ENCODE data around the gene TXNRD2. TPM values are rescaled to one million over a fixed set of nuclear protein-coding genes. Genes with fewer than 3 reads are reported as not detected.
"Not testable (repeated sequence)": the region's sequence is repeated elsewhere in the genome, so short reads cannot be mapped to it uniquely, and the experiment has no call there.

Gene TXNRD2
- total RNA-seq, 1 donor from 2014 or later = 104 TPM

DNA sequence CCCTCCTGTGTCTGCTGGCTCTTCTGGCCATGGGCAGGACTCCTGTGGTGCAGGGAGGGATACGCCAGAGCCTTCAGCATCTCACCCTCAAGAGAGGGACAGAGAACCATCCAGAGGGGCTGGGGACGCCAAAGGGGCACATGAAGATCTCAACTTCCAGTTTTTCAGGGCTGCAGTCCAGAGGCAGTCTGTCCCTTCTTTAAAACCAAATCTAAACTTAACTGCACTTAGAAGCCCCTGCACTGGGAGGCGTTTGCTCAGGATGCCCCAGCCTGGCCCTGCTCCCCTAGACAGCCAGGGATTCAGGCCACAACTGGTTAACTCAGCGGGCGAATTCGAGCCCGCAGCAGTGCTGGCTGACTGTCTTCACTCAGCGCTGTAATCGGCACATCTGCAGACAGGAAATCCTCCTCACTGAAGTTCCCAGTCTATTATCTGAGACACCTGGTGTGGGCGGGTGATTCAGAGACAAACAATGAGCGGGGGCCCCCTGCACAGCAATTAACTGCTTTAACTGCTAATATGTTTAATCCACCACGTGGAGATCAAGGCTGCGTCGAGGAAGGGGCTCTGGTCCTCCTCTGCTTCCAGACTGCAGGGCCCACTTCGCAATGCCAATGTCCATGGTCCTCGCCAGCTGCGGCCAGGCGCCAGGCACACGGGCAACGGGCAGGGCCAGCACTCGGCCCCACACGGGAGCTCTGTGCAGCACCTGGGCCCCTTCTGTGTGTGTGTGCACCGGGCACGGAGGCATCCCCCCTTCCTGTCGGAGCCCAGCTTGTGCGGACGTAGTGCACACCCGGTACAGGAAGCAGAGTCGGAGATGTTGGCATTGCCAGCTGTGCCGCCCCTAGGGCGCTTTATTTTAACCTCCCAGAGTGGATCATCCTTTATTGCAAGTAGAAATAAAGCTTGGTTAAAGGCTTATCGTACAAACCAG is 50.0 kb downstream of the TXNRD2 start:
- no peak for DNase-seq (ENCODE audit: extremely low read depth, low read depth, low spot score)

DNA sequence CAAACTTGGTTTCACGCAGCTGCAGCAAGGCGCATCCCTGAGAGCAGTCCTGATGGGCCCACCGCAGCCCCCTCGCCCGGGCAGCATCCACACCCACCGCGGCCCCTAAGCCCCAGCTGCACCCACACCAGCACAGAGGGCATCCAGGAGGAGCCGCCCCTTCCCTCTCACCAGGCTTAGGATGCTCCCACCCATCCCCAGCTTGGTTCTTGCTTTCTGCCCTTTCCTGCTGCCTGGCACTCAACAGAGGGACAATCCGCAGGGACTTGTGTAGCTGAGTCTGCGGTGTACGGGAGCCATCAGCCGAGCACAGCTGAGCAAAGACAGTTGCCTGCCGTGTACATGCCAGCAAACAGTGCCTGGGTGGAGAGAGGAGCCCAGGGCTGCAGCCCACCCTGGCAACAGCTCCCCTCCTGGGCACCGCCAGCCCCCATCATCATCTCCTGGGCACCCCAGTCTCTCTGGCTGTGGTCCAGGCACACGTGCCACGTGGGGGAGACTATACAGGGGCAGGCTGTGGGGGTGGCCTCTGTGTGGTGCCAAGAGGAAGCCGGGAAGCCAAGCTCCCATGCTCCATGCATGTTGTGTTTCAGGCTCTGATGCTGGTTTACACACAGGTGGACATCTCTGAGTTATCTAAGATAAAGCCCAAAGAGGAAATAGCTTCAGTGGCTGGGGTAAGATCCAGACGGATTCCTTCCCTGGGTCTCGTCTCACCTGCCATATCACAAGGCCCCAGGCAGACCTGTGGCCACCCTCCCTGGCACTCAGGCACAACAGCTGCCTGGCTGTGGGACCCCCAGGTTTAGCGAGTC is 50.9 kb downstream of the TXNRD2 start:
- DNase-seq (ENCODE audit: extremely low read depth, low read depth, low spot score) = no peak

DNA sequence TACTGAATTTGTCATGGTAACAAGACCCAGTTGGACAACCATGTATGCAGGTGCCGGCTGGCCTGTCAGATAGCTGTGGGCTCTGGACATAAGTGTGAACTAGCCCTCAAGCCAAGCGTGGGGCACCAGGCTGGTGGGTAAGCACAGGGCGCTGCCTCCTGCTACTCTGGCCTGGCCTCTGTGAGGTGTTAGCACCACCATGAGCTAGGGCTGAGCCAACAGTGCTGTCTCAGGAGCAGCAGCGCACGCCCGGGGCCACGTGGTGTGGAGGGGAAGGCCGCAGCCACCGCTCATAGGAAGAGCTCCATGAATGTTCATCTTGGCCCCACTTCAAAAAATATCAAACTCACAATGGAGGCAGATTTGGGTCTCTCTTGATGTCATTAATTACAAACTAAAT is 51.7 kb downstream of the TXNRD2 start:
- DNase-seq (ENCODE audit: extremely low read depth, low read depth, low spot score) = no peak

DNA sequence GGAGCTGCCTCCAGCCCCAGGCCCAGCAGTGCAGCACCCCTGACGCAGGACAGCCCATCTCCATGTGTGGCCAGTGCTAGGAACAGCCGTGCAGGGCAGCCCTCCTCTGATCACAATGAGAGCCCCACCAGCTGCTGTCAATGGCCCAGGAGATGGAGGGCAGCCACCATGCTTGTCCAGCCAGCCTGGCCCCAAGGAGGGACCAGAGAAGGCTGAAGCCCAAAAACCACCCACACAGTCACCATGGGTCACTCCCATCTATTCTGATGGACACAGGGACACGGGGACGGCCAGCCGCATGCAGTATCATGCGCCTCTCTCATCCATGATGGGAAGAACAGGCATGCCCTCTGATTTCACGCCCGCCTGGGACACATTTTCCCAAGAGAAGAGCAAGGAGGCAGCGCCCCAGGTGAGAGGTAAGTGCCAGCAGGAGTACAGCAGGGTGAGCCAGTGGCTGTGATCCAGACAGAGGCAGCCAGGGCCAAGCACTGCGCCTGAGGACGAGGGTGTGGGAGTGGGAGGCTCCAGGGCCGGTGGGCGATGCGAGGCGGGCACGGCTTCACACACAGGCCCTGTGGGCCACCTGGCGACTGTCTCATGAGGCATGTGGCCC is 53.4 kb downstream of the TXNRD2 start:
- DNase-seq (ENCODE audit: extremely low read depth, low read depth, low spot score) = no peak

DNA sequence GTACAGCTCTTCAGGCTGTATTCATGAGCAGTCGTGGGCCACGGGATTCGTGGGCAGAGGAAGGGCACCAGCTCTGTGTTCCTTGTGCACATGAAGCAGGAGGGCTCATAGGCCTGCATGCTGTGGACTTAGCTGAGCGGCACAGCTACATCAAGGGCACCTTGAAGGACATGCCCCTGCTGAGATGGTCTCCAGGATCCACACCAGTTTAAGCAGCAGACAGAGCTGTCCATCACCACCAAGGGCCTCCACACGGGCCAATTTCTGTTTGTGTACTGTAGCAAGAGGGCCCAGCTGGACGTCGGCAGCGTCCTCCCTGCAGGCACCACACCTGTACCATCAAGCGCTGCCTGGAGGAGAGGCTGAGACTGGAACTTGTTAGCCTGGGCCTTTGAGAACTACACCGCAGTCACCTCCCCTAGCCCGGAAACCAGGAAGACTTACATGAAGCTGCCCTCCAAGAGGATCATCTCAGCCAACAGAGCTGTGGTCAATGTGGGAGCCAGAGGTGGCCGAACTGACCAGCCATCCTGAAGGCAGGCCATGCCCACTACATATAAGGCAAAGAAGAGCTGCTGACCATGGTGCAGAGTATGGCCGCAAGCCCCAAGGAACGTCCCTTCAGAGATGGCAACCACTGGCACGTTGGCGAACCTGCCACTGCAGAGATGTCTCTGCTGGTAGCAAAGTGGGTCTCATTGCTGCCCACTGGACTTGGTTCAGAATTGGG is 54.2 kb downstream of the TXNRD2 start:
- DNase-seq (ENCODE audit: extremely low read depth, low read depth, low spot score) = no peak

DNA sequence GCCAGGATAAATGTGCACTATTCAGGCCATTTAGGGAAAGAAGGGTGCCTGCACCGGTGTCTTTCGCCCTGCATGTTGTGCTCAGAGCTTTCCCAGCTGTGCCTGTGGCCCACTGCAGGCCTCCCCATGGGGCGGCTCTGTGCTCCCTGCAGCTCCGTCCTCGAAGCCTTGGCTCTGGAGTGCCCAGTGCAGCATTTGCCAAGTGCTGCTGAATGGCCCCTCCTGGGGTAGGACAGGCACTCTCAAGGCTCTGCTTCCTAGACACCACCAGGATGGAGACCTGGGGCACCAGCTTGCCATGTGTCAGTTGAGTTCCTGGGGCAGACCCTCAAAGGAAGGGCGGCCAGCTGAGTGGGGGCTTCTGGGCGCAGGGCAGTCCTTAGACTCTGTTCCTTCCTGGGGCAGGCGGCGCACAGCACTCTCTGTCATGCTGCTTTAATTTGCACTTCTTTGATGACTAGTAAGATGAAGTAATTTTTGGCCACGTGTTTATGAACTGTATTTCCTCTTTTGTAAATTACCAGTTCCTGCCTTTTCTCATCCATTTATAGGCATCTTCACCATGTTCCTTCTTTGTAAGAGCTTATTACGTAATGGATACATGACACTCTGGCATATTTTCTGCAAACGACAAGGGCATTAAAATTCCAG is 54.9 kb downstream of the TXNRD2 start:
- DNase-seq (ENCODE audit: extremely low read depth, low read depth, low spot score) = no peak

DNA sequence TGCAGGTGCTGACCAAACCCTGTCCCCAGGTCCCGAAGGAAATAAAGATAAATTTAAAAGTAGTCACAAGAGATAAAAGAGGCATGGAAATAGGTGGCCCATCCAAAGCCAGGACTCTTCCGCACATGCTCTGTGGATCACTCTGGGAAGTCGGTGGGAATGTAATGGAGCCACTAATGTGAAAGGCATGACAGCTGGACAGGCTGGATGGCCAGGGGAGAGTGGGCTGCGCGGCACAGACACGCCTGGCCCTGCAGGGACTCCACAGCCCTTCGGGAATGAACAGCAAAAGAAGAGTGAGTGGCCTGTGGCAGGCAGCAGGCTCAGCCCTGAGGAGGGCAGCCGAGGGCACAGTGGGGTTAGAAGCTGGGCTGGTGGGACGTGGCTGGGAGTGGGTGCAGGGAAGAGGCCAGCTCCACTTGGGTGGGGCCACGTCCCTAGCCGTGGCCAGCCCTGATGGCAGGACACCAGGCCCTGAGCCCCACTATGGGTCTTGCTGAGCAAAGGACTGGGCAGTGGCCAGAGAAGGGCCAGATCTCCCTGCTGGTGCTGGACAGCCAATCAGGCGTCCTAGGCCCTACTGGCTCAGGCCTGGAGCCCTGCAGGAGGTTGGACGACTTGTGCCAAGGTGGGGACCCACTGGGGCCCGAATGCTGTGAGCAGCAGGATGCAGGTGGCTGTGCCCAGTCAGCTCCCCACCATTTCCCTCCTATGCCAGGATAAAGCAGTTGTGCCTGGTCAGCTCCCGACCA is 55.6 kb downstream of the TXNRD2 start:
- no peak for DNase-seq (ENCODE audit: extremely low read depth, low read depth, low spot score)

DNA sequence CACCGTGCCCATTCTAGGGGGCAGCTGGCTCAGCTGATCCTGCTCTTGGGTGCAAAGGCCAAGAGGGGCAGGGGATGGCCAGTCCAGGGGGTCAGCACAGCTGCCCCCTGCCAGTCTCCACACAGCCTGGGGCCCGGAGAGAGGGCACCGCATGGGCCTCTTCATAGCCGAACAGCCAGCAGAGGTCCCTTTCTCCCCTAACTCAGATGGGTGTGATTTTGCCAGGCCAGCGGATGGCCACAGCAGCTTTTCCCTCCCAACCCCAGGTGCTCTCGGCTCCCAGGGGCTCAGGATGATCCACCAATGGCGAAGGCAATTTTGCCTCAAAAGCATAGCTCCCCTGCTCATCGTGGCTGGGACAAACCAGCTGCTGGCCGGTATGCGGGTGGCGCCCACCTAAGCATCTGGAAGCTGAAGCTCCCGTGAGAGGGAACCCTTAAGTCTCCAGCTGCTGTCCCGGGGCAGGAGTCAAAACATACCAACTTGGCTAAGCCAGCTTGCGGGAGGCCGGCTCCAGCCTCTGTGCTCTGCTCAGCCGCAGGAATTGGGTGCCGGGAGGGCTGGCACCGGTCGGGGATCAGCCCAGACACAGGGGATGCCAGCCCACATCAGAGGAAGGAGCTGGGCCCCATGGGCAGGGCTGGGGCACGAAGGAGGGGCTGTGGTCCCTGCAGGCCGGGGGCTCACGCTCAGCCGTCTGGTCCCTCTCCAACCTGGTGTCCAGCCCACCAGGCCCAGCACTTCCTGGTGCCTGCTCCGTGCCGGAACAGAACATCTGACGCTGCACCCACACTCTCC is 56.5 kb downstream of the TXNRD2 start:
- DNase-seq (ENCODE audit: extremely low read depth, low read depth, low spot score) = no peak

DNA sequence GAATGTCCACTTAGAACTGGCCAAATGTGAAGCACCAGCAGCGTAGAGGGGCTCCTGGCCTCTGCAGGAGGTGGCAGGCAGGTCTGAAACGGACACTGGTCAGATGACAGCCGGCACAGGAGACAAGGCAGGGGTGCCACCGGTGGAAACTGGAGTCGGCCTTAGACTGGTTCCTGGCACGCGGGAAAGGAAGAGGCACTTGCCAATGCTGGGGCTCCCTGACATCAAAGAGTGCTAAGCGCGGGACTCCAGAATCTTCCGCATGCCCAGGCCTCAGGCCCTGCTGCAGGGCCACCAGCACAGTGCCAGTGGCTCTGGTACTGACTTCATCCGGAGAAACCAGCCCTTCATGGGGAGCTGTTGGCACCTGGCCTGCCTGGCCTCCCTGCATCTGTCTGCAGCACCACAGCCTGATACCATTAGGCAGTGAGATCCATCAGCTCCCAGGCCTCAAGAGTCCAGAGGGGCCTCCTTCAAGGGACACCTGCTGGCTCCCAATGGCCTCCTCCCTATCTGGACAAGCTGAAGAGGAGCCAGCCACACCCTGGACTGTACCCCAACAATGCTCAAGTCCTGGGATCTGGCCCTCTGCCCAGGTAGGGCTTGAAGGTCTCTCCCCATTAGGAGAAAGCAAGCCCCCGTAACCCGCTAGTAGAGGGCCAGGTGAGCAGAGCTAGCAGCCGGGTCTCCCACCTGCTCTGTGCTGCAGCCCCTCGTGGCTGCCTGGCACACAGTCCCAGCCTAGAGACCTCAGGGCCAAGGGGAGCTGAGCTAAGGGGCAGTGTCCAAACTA is 57.3 kb downstream of the TXNRD2 start:
- DNase-seq (ENCODE audit: extremely low read depth, low read depth, low spot score) = no peak

DNA sequence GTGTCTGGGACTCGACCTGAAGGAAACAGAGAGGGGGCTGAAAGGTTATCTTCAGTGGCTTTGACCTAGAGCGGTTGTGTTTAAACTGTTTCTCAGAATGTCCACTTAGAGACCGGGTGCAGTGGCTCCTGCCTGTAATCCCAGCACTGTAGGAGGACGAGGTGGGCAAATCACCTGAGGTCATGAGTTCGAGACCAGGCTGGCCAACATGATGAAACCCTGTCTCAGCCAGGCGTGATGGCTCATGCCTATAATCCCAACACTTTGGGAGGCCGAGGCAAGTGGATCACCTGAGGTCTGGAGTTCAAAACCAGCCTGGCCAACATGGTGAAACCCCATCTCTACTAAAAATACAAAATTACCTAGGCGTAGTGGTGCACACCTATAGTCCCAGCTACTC is 58.2 kb downstream of the TXNRD2 start:
- not testable (repeated sequence) for DNase-seq (ENCODE audit: extremely low read depth, low read depth, low spot score)

DNA sequence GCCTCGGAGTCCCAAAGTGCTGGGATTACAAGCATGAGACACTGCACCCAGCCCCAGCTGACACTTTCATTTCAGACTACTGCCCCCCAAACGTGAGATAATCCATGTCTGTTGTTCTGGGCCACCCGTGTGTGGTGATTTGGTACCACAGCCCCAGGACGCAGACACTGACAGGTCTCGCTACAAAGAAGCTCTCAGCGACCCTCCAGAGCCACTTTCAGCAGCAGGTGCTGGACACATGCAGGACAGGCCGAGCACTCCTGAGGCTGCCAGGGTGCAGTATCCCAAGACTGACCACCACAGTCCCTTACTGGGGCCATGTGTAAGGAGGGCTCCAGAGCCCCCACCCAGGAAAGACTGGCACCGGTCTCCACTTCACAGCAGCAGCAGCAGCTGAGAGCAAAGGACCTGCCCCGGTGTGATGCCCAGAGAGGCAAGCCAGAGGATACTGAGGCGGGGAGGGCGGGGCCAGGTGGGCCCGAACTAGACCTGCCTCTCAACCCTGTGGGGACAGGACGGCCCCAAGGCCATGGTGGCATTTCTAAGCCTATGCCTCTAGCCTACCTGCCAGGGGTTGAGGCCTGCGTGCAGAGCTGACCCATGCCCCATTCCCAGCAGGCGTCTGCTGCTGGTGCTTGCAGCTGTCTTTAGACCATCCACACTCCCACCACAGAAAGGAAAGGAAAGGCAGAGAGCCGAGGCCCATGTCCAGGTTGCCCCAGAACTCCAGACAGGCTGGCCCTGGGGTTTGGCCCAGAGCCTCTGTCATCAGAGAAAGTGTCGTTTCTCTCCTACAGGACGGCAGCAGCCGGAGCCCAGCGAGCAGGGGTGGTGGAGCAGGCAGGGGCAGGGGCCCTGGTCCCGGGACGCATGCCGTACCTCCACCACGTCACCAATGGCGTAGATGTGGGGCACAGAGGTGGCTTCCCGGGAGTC is 58.9 kb downstream of the TXNRD2 start:
- no peak for DNase-seq (ENCODE audit: extremely low read depth, low read depth, low spot score)

DNA sequence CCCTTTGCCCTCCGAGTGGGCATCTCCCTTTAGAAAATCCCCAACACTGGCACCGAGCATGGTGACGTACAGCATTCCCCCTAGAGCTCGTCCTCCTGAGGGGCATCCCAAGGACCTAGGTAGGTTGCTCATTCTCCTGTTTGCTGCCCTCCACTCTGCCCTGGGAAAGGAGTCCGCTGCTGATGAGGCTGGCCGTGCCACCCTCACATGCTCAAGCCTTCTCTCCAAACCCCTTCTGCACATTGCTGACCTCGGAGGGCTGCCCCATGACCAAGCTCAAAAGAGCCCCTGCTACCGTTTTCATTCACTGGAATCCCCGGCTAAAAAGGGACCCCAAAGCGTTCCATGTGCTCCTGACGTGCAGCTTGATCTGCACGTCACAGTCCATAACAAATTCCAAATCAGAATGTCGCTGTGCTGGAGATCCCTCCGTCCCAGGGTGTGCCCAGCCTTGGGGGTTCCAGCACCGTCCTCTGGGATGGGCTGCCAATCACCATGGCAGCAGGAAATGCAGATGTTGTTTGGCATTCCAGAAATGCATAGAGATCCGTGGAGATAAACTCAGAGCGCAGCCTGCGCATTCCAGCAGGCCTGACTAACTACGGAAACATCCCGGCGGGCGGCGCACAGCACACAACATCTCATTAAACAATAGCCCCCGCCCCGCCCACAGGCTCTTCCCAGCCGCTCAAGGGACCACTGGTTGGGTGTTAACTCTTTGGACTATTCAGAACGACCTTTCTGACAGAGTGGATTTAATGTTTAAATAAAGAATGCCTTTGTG is 60.6 kb downstream of the TXNRD2 start:
- DNase-seq (ENCODE audit: extremely low read depth, low read depth, low spot score) = peak; percentile 96

DNA sequence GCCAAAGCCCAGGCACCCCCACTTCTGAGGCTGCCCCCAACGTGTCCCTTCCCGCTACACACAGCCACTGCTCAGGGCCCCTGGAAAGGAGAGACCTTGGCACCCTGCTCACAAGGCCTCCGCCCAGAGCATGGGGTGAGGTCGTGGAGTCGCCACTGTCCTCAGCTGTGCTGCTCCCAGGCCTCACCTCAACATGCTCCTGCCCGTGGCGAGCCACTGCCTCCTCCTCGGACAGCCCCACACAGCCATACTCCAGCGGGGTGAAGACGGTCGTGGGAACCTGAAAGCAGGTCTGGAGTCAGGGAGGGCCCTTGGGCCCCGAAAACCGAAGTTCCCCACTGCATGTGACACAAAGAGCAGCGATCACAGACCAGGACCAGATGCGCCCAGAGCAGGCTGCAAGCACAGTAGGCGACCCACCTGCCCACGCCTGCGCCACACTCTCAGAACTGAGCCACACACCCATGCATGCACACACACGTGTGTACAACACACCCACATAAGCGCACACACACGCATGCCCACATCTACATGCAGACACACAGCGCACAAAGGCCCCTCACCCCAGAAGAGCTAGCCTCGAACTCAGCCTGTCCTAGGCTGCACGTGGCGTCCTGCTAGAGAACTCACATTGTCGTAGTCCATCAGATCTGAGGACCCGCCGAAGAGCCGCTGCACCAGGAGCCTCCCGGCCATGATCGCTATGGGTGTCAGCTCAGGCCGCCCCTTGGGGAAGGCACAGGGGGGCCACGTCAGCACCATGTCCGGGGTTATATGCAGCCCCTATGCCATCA is 61.4 kb downstream of the TXNRD2 start:
- no peak for DNase-seq (ENCODE audit: extremely low read depth, low read depth, low spot score)

DNA sequence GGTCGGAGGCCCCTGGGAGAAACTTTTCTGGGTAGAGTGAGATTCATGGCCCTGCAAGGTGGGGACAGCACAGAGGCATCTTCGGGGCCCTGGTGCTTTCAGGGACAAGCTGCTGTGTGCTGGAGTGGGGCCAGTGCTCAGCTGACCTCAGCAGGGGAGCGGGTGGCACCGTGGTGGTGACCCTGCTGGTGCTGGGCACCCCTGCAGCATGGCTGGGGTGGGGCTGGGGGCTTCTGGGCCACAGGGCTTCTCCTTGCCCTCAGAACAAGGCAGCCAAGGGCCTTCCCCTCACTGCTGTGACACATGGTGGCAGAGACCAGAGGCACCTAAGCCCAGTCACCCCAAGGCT is 62.0 kb downstream of the TXNRD2 start:
- no peak for DNase-seq (ENCODE audit: extremely low read depth, low read depth, low spot score)

DNA sequence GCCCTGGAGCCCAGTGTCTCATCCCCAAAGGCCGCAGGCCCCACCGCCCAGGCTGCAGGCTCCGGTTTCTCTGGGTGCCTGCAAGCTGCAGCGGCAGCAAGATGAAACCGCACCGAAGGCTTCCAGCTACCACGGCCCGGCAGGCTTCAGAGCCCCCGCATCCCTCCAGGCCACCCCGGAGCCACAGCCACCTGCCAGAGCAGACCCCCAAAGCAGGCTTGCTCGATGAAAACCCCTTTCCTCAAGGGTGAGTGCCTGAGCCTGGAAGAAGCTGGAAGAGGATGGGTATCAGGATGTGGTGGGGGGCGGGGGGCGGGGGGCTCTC is 62.4 kb downstream of the TXNRD2 start:
- no peak for DNase-seq (ENCODE audit: extremely low read depth, low read depth, low spot score)

All from glomerular endothelial cell (primary cell).